Lower leg skin (tissue), 3 donors: ENCODE results near the gene EYS.

Experiments used
- CTCF ChIP-seq, 3 donors: fragments of 450-650 bp; IDR thresholded peaks; one replicate each; pipeline ENCODE4 v1.5.1; 2016; ENCODE audit warnings: antibody characterized with exemption in 3 of 3, mild to moderate bottlenecking in 3 of 3, moderate library complexity in 2 of 3
- POLR2A ChIP-seq, 2 donors: fragments of 450-650 bp; IDR thresholded peaks; one replicate each; pipeline ENCODE4 v1.6.1; 2016 to 2017; ENCODE audit warnings: antibody characterized with exemption in 2 of 2, mild to moderate bottlenecking in 1 of 2, moderate library complexity in 1 of 2

DNA sequence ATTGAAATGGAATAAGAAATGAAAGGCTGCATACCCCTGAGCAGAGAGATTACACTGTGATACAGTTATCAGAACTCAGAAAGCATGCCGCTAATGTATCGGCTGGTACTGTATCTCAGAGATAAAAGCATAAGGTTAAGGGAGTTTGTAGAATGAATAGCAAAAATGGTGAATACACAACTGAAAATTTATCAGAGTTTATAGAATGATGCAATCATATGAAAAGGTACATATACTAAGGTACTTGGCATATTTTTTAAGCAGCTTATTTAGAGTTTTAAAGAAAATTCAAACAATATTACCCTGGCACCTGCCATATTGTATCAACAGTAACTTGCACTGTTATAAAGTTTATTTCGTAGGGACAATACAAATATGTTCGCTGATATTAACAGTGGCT is 1707.4 kb downstream of the EYS start:
- TF ChIP-seq POLR2A (IDR thresholded peaks at IDR 0.05) = no peak
- no peak for TF ChIP-seq CTCF (IDR thresholded peaks at IDR 0.05)
